H1 (cell line): ENCODE results near the gene FAM193A. TPM values are rescaled to one million over a fixed set of nuclear protein-coding genes. Genes with fewer than 3 reads are reported as not detected.

Source experiments
- ATF2 ChIP-seq: IDR thresholded peaks from 2 replicates; pipeline ENCODE4 v1.6.1; 2012; ENCODE audit warnings: low read length, inconsistent platforms
- BRCA1 ChIP-seq: IDR thresholded peaks from 2 replicates; pipeline ENCODE4 v1.6.1; 2012; ENCODE audit warnings: low read depth, low read length, improper control_type of control experiment
- SP1 ChIP-seq: IDR thresholded peaks from 2 replicates; pipeline ENCODE4 v1.6.1; 2011; ENCODE audit warnings: low read depth, low read length
- polyA plus RNA-seq, 7 experiments: library from polyadenylated mRNA; depleted of rRNA in 3 of 7; stranded (reverse) in 5 of 7; unstranded in 2 of 7; fragments of >200 nt in 5 of 7; fragments of 200-250 nt in 2 of 7; gene quantifications; 1 replicate in 5 of 7; 2 replicates in 1 of 7; 4 replicates in 1 of 7; pipeline versions ENCODE4 v1.2.1 to v1.2.3, GENCODE V29; 2011 to 2013; ENCODE audit warnings: missing spikeins in 2 of 7, mixed read lengths in 2 of 7
- total RNA-seq: library from RNA; stranded (reverse); fragmentation: NEBNext Ultra II Directional; extraction: Animal tissue kit (Norgen Biotek cat#: 25700); gene quantifications from 2 replicates; pipeline ENCODE4 v1.2.1, GENCODE V29; 2021

FAM193A gene
- total and polyA plus RNA-seq, 2 of the 8 experiments (the other 6 are each of a cell fraction or from before 2014, with no cell fraction given) = 8.7 to 26.2 TPM

GRCh38 chr4:2536193-2537010, at the start of gene FAM193A (continued):
- TF ChIP-seq SP1 = peak; percentile 48; the same call in 1 of the 2 replicates
- no peak for TF ChIP-seq BRCA1
- no peak for TF ChIP-seq ATF2
